Stimulated activated CD8-positive, alpha-beta memory T cell treated with anti-CD3 and anti-CD28 coated beads, Interleukin-7, amount 100 ng/mL, for 4 hours (primary cell): ENCODE results near the gene DAPP1.
"Not testable (repeated sequence)": the region's sequence is repeated elsewhere in the genome, so short reads cannot be mapped to it uniquely, and the experiment has no call there.

Experiments
- DNase-seq, 2 donors: peaks; one replicate each; pipeline ENCODE4 v3.0.0-alpha.2; 2020; ENCODE audit warnings: low read depth in 2 of 2

Gene DAPP1, protein sequence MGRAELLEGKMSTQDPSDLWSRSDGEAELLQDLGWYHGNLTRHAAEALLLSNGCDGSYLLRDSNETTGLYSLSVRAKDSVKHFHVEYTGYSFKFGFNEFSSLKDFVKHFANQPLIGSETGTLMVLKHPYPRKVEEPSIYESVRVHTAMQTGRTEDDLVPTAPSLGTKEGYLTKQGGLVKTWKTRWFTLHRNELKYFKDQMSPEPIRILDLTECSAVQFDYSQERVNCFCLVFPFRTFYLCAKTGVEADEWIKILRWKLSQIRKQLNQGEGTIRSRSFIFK

DNA sequence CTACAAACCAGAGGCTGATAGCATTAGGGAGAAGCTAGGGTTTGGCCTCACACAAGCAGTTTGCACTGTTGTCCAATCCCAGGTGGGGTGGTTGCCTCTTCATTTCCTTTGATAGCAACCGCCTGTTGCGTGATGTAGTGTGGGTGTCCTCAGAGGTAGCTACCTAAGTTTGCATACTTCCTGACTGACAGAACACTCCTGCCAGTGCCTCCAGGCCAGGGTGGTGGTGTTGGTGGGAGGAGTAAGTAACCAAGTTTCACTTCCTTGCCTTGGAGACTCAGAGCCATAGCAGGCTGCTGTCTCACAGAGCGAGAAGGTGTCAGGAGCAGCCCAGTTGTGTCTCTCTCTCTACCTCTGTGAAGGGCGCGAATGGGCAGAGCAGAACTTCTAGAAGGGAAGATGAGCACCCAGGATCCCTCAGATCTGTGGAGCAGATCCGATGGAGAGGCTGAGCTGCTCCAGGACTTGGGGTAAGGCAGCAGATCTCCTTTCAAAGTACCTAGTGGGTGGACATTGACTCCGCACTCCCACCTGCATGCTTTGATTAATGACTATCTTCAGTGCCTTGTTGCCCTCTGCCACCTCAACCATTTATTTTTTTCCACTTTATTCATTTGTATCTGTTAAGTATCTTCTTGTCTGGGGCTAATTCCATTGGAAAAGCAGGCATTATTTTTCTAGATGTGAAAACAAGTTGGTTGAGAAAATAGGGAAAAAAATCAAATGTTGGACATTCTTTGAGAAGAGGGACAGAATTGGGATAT lies at the start of gene DAPP1:
DAPP1 (plus strand) TSS at position 283 of the 764 bp plus-strand sequence; CDS start at position 370, 87 bp downstream.
- peak; percentile 47 to 64 for DNase-seq

GRCh38 chr4:99770842-99771241 lies 45.8 kb upstream of the DAPP1 start:
- not testable (repeated sequence) for DNase-seq

GRCh38 chr4:99783940-99784339 lies 32.7 kb upstream of the DAPP1 start:
- no peak for DNase-seq

DNA sequence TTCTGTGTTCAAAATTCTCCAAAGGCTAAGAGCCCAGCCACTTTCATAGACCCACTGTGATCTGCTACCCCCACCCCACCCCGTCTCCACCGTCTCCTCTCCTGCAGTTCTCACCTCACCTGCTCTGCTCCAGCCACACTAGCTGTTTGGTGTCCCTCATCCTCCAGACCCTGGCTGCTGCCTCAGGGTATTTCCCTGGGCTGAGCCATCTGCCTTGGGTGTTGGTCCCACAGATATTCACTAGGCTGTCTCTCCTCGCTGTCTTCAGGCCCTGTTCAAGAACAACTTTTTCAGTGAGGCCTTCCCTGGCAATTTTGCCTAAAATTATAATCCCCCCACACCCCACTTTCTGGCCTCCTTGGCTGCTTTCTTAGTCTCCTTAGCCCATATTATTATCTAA lies 31.8 kb upstream of the DAPP1 start:
- DNase-seq: no peak

- DNase-seq: no peak
Measured at GRCh38 chr4:99790796-99791617, 25.6 kb upstream of the DAPP1 start.

DNA sequence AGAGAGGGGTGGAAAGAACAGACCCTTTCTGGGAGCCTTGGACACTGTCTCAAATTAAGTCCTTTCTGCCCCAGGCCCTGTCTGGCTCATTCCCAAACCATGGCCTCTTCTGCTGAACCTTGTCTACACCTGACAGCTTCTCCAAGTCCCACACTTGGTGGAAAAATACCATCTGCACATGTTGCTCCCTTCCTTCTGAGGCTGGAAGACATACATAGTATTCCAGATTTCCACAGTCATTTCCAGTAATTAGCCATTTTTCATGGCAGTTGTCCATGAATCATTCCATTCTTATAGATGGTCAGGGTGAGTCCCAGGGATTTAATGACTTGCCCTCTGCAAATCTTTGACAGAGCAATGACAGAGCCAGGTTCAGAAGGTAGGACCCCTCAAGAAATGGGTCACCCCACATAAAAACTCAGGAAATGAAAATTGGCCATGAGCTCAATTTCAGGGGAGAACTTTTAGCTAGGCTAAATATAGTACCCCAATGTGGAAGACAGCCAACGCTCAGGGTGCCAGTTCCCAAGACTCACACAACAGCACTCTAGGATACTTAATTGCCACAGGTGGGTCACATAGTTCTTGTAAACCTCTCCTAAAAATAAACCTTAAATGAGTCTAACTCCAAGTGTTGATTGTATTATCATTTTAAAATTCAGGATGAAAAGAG lies 16.2 kb upstream of the DAPP1 start:
- no peak for DNase-seq

- DNase-seq: no peak
Measured at GRCh38 chr4:99801005-99801699, 15.5 kb upstream of the DAPP1 start.

DNA sequence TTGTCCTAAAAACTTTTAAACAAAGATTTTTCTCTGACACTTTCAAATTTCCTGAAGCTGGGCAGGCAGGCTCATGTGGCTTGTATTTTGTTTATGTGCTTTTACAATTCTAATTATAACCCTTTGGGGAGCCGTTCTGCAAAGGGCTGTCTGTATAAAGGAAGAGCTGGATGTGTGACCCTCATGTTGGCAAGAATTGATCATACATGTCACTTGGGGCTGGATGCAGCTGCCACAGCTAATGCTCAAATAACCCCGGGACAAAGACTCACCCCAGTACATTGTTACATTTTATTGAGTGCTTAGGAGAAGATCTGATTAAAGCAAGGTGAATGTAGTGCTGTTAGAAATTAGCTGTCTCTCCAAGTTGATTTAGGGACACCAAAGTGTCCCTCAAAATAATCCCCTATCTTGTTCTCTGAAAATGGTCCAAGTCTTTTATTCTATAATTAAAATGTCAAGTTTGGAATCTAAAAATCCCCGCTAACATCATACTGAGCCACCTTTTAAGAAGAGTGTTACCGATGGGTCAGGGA lies 13.0 kb upstream of the DAPP1 start:
- no peak for DNase-seq

- no peak for DNase-seq
Measured at GRCh38 chr4:99806545-99806944, 10.1 kb upstream of the DAPP1 start.

DNA sequence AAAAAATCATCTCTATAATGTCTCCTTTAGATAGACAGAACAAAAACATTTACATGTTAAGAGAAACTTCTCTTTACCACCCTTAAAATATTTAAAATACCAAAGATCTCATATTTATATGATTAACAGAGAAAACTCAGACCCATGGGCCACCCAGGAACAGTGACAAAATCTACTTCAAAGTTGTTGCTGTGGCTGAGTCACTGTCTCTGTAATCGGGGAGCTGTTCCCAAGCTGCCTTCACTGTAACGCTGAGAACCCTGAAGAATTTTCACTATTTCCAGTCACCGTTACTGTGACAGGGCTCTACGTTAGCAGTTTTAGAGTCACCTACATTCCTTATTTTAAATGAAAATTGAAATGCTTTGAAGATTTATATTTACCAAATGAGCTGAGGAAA lies 9.0 kb upstream of the DAPP1 start:
- no peak for DNase-seq

- peak; percentile 43 to 60 for DNase-seq
Measured at GRCh38 chr4:99808260-99808857, 8.3 kb upstream of the DAPP1 start.

DNA sequence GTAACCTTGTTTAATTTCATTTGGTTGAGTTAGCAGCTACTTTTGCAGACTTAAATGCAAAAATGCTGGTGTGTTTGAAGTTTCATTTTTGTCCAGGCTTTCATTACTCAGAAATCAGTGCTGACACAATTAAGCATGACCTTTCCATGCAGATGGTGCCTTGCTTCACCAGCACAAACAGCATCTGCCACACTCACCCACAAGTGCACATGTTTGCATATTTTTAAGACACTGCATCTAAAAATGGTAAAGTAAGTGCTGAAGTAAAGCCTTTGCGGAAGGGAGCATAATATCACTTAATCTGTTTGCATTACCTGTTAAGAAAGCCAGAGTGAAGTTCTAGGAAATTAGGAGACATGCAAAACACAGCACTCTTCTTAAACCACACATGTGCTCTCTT lies 7.3 kb upstream of the DAPP1 start:
- DNase-seq: no peak

- no peak for DNase-seq
Measured at GRCh38 chr4:99810536-99810935, 6.1 kb upstream of the DAPP1 start.

GRCh38 chr4:99811117-99811516 lies 5.5 kb upstream of the DAPP1 start:
- no peak for DNase-seq

- DNase-seq: no peak
Measured at GRCh38 chr4:99811850-99812249, 4.8 kb upstream of the DAPP1 start.

DNA sequence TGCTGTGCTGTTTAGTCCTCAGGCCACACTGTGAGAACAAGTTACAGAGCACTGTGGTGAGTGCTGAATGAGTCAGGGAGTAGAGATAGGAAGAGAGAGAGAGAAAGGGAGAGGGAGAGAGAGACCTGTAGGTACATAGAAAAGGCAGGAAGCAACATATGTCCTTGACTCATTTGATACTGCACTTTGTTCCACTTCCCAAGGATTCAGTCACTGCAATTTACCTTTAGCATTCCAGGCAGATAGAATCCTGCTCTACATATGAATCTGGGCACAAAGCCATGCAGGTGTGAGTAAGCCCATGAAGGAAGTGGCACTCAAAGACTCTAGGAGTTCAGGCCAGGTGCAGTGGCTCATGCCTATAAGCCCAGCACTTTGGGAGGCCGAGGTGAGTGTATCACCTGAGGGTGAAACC lies 1.0 kb upstream of the DAPP1 start:
- no peak for DNase-seq

GRCh38 chr4:99817309-99817890 lies 773 bp downstream of the DAPP1 start:
- no peak for DNase-seq

DNA sequence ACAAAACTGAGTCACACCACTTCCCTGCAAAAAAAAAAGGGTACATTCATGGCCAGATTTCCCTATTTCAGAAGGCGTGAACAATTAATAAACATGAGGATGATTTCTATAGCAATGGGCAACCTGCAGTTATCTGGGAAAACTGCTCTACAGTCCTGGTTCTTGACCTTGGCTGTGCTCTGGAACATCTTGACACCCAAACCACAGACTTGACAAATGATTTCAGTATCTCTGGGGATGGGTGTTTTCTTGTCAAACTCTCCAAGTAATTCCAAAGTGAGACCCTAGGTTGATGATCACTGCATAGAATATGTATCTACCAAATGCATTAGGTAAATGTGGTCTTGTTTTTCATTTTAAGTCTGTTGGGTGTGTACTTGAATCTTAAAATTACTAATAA lies 2.0 kb downstream of the DAPP1 start:
- DNase-seq: no peak

DNA sequence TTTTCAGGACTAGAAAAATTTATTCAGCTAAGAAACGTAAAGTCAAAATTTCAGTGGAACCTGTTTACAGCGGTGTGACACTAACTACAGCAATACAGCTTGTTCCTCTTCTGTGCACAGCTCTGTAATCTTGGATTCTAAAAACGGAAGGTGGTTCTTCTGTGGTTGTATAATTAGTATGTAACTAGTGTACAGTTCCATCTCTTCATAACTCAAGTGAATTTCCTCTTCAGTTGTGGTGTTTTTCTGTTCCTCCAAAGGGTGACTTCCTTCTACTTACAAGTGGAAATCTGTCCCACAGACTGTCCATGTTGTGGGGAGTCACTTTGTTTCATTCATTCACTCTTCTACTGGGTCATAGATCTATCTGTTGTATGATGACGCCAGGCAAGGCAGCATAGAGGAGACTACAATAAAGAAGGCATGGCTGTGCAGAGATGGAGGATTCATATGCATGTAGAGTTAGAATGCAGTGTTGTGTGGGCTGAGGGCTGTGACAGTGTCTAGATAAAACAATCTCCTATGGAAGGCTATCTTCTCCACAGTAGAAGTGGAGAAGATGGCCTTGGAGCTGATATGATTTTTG lies 5.4 kb downstream of the DAPP1 start:
- DNase-seq: no peak

DNA sequence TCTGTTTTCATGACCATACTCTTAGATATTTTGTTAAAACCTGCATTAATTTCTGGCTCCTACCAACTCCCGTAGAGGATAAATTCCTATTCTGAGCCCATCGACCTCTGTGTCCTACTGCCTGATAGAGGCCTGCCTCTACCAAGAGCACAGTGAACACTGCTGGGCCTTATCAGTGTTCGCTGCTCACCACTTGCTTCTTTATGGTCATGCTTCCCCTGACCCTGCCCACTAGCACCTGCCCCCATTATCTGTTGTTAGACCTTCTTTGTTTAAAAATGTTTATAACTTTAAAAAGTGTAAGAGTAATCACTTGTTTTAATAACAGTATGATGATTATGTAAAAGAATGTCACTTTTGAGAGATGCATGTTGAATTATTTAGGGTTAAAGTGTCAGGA lies 6.1 kb downstream of the DAPP1 start:
- DNase-seq: no peak
